HT1080 (cell line): ENCODE results near the gene TKT. TPM values are rescaled to one million over a fixed set of nuclear protein-coding genes. Genes with fewer than 3 reads are reported as not detected.

Source experiments
- DNase-seq: peaks from one replicate; pipeline ENCODE4 v3.0.0-alpha.2; 2015; ENCODE audit warnings: low read depth
- total RNA-seq: library from RNA; depleted of rRNA; stranded (reverse); fragments of >200 nt; shearing (Covaris generic); gene quantifications from 2 replicates; pipeline ENCODE4 v1.2.3, GENCODE V29; 2014

The TKT gene
- total RNA-seq, 1 experiment from 2014 or later: 1,008 TPM

GRCh38 chr3:53240989-53241972, 14.5 kb downstream of the TKT start:
- DNase-seq: no peak

- DNase-seq: no peak
Measured at GRCh38 chr3:53239800-53240199, 16.0 kb downstream of the TKT start.

DNA sequence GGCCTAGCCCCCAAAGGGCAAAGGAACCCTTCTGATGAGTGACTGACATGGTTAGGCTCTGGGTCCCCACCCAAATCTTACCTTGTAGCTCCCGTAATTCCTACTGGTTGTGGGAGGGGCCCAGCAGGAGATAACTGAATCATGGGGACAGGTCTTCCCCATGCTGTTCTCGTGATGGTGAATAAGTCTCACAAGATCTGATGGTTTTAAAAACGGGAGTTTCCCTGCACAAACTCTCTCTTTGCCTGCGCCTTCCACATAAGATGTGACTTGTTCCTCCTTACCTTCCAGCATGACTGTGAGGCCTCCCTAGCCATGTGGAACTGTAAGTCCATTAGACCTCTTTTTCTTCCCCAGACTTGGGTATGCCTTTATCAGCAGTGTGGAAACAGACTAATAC, 16.9 kb downstream of the TKT start:
- DNase-seq: no peak

DNA sequence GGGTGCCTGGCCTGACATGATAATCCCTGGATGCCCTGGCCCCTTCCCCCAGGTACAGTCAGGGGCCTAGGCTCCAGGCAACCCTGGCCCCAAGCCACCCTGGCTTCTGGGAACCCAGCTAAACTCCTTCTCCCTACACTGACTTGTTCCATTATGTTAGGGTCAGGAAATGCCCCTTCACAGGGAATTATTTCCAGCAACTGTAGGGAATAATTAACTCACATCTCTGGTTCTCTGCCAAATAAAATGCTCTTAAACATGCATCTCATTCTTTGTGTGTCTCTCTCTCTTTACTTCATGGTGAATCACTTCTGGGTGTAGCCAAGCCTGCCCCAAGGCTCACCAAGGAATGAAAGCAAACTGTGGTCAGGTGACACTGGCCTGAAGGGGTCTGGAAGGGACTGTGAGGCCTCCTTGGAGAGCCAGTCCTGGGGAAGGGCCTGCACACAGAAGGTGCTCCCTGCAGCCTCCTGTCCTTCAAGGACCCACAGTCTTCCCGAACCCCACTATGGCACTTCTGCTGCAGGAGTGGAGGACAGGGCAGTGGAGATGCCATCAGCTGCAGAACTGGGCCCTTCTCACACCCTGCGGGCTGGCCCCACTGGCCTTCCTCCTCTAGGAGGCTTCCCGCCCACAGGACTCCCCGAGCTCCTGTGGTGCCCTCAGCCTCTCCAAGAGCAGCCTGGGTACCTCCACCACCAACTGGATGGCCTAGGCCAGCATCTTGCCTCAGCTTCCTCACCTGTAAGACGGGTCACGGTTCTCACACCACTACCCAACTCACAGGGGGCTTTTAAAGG, 17.6 kb downstream of the TKT start:
- DNase-seq: peak; percentile 97

- DNase-seq: peak; percentile 92
Measured at GRCh38 chr3:53236112-53236841, 19.5 kb downstream of the TKT start.

DNA sequence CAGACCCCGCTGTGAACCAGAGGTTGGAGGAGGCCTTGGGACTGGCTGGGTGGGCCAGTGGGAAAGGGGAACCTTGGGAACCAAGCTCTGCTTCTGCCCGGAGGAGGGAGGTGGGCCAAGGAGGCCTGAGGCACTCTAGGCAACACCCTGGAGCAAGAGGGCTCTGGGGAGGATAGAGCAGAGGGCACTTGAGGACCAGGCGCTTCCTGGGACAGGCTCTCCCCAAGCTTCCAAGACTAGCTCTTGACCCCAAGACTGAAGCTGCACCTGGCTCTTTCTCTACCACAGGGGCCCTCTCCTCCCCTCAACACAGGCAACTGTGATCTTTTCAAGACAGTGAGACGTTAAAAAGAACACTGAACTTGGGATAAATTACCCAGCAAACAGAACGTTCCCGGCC, 20.3 kb downstream of the TKT start:
- DNase-seq: no peak

GRCh38 chr3:53234841-53235232, 21.0 kb downstream of the TKT start:
- DNase-seq: no peak

GRCh38 chr3:53234130-53234840, 21.5 kb downstream of the TKT start:
- no peak for DNase-seq

GRCh38 chr3:53232641-53233377, 23.0 kb downstream of the TKT start:
- no peak for DNase-seq

GRCh38 chr3:53231532-53232511, 24.0 kb downstream of the TKT start:
- DNase-seq: no peak

DNA sequence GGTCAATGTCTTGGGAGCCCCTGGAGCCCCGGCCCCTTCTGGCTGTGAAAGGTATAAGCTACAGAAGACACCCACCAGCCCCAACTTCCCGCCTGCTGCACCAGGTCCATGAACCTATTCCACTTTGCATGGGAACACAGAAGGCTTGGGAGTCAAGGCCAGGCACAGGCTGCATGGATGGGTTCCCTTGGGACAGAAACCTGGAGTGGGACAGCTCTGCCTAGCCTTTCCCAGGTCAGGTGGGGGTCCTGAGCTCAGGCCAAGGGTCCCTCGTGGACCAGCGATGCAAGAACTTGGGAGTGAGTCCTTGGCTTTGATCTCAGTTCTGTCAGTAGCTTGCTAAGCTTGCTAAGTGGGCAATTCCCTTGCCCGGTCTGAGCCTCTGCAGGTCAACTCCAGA, 25.0 kb downstream of the TKT start:
- DNase-seq: no peak

- DNase-seq: no peak
Measured at GRCh38 chr3:53230041-53230621, 25.7 kb downstream of the TKT start.

GRCh38 chr3:53229606-53230005, 26.2 kb downstream of the TKT start:
- DNase-seq: no peak

DNA sequence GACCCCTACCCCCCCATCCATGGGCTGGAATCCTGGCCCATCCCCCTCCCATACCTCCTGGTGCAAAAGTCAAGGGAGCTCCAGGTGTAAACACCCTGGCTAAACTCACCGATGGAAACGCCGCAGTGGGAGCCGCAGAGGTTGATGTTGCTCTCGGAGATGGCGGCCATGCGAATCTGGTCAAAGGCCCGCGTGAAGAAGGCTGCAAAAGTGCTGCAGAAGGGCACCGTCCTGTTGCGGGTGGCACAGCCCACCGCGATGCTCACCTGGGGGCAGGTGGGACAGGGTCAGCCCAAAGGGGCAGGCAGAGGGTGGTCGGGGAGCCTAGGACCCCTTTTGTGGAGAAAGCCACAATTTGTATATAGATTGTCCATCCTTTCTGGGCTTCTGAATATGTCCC, 26.7 kb downstream of the TKT start:
- DNase-seq: no peak

DNA sequence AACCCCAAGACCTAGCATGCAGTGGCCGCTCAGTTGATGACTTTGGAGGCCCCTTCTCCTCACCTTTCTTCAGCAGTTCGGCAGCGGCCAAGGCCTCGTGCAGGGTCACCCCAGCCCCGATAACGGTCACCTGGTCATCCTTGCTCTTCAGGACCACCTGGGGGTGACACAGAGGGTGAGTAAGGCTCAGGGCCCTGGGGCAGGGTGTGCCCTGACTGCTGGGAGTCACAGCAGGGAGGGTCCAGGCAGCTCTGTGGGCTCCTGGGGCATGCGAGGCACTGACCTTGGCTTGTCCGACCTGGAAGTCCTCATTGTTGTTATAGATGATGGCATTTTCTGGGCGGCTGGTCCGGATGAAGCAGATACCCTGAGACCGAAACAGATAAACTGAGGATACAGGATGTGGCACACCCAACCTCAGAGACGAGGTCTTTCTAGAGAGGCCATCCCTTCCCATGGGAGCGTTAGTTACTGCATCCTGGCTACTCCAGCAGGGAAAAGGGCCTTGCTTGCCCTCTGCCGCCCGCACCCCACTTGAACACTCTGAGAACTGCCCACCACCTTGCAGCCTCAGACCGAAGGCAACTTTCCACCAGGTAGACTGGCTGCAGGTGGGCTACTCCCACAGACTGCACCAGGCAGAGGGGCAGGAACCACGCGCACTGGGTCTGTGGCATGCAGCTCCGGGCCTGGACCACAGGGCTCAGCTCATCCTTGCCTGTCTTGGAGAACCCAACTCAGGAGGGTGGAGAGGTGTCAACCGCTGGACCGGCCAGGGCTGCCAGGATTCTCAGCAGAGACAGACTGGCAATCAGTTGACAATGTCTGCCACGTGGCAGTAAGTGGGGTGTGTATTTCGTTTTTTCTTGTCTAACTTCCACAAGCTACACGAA, 27.6 kb downstream of the TKT start:
- DNase-seq: no peak

DNA sequence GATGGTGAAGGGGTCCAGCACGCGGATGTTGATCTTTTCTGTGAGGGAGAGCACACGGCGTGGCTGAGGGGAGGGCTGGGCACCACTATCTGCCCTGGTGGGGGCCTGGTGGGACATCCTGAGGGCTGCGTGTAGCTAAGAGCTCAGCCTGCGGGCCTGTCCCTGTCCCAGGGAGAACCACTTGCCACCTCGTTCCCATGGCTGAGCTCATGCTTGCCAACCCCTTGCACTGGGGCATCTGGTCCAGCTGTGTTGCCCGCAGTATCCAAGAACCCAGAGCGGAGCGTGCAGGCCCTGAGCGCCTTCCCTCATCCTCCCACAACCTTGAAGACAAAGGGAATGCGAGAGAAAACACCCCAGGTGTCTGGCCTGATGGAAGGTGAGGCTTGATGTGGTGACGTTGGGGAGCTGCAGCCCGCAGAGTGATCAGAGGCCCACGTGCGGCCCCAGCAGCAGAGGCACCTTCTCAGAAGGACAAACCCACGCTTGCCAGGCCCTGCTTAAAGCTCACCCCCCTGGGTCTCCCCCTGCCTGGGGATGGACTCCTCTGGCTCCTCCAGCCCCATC, 28.9 kb downstream of the TKT start:
- DNase-seq: no peak

- DNase-seq: no peak
Measured at GRCh38 chr3:53226142-53226840, 29.5 kb downstream of the TKT start.
